Measurements from ENCODE around the gene ZNF286A.
A peak's percentile ranks its signal among the peaks of the same experiment; 100 is the strongest.

The ZNF286A gene

DNA sequence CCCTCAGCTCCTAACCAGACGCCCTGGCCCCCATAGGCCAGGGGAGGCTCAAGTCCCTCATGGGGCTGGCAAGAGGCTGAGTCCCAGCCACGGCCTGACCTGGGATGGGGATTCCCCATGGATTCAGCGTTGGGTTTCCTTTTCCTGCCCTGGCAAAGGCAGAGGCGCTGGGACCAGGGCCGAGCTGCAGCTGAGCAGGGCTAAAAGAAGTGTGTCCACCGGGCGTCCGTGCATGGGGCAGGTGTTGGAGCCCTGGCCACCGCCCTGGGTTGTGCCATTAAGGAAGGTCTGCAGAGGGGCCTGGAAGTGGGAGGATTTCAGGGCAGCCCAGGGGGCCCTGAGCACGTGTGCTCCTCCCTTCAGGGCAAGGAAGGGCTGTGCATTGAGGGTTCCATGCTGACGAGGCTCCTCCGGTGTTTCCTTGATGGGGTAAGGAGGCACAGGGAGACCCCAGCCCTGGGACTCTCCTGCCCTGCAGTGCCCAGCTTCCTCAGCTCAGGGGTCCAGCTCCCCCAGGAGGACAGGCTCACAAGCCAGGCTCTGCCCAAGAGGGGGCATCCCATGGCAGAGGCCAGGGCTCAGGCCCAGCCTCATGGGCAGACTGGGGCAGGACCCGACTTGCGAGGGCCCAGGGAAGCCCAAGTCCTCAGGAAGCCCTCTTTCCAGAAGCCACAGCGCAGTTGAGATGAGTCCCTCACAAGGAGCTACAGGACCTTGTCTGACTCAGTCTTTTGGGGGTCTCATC lies 42.7 kb downstream of the ZNF286A start:
- no peak overlapping the region for H4K12ac ChIP-seq (ENCODE audit: low read depth, low read length)
- no peak overlapping the region for H3K9ac ChIP-seq (ENCODE audit: low read length)
- H2BK12ac ChIP-seq (ENCODE audit: low read length) = no peak overlapping the region
- no peak overlapping the region for H2AFZ ChIP-seq (ENCODE audit: insufficient read depth, low read length, poor library complexity)
- no peak overlapping the region for H3K18ac ChIP-seq (ENCODE audit: low read length)
- no peak overlapping the region for H3K4ac ChIP-seq (ENCODE audit: low read depth, low read length)
- H3K4me2 ChIP-seq (ENCODE audit: low read length) = no peak overlapping the region
- H3K4me3 ChIP-seq (ENCODE audit: low read depth, low read length) = no peak overlapping the region
- H3K27me3 ChIP-seq (ENCODE audit: insufficient read depth, low read length) = no peaks in the 10 kb centered on the region
- no peak overlapping the region for H3K23ac ChIP-seq (ENCODE audit: low read length)
- no peaks in the 10 kb centered on the region for H3K36me3 ChIP-seq (ENCODE audit: control insufficient read depth in 1 of 2, insufficient read depth in 2 of 2, low read length in 2 of 2)
- DNase-seq = no peak
- no peaks in the 10 kb centered on the region for H3K9me3 ChIP-seq (ENCODE audit: insufficient read depth, low read depth, low read length)
- no peak overlapping the region for H3K14ac ChIP-seq (ENCODE audit: low read length)
- H4K91ac ChIP-seq (ENCODE audit: low read depth, low read length) = no peak overlapping the region
- no peak overlapping the region for H2BK120ac ChIP-seq (ENCODE audit: insufficient read depth, low read length, poor library complexity)
- no peak overlapping the region for H2BK5ac ChIP-seq (ENCODE audit: low read depth, low read length, poor library complexity)
- H2AK5ac ChIP-seq (ENCODE audit: low read length) = no peak overlapping the region
- no peaks in the 10 kb centered on the region for H3K79me1 ChIP-seq (ENCODE audit: low read length)
- no peak overlapping the region for H4K8ac ChIP-seq (ENCODE audit: low read depth, low read length)
- H3K79me2 ChIP-seq (ENCODE audit: control insufficient read depth, insufficient read depth, low read length, poor library complexity) = no peaks in the 10 kb centered on the region
- no peaks in the 10 kb centered on the region for H3K4me1 ChIP-seq (ENCODE audit: control insufficient read depth in 1 of 2, insufficient read depth in 2 of 2, low read length in 2 of 2)
- no CpG with 5 or more reads among the region's 15 CpGs for WGBS (ENCODE audit: extremely low coverage, insufficient coverage, insufficient read length)
- no peak overlapping the region for H3K27ac ChIP-seq (ENCODE audit: low read depth, low read length)

GRCh38 chr17:15742921-15743320 lies 43.4 kb downstream of the ZNF286A start:
- Histone ChIP-seq H3K23ac (ENCODE audit: low read length) (no peak overlapping the region), H3K4me3 (ENCODE audit: low read depth, low read length) (no peak overlapping the region), H3K4me1 (ENCODE audit: control insufficient read depth in 1 of 2, insufficient read depth in 2 of 2, low read length in 2 of 2) (no peaks in the 10 kb centered on the region), H2BK12ac (ENCODE audit: low read length) (no peak overlapping the region), H4K8ac (ENCODE audit: low read depth, low read length) (no peak overlapping the region), H3K18ac (ENCODE audit: low read length) (no peak overlapping the region), H4K12ac (ENCODE audit: low read depth, low read length) (no peak overlapping the region), H3K4me2 (ENCODE audit: low read length) (no peak overlapping the region), H3K27me3 (ENCODE audit: insufficient read depth, low read length) (no peaks in the 10 kb centered on the region), H3K36me3 (ENCODE audit: control insufficient read depth in 1 of 2, insufficient read depth in 2 of 2, low read length in 2 of 2) (no peaks in the 10 kb centered on the region), H3K79me2 (ENCODE audit: control insufficient read depth, insufficient read depth, low read length, poor library complexity) (no peaks in the 10 kb centered on the region), H2AK5ac (ENCODE audit: low read length) (no peak overlapping the region), H3K9ac (ENCODE audit: low read length) (no peak overlapping the region), H3K9me3 (ENCODE audit: insufficient read depth, low read depth, low read length) (no peaks in the 10 kb centered on the region), H2BK5ac (ENCODE audit: low read depth, low read length, poor library complexity) (no peak overlapping the region), H2BK120ac (ENCODE audit: insufficient read depth, low read length, poor library complexity) (no peak overlapping the region), H2AFZ (ENCODE audit: insufficient read depth, low read length, poor library complexity) (no peak overlapping the region), H4K91ac (ENCODE audit: low read depth, low read length) (no peak overlapping the region), H3K4ac (ENCODE audit: low read depth, low read length) (no peak overlapping the region), H3K14ac (ENCODE audit: low read length) (no peak overlapping the region), H3K79me1 (ENCODE audit: low read length) (no peaks in the 10 kb centered on the region), H3K27ac (ENCODE audit: low read depth, low read length) (no peak overlapping the region)
- no peak for DNase-seq
- WGBS (ENCODE audit: extremely low coverage, insufficient coverage, insufficient read length) = no CpG with 5 or more reads among the region's 7 CpGs

DNA sequence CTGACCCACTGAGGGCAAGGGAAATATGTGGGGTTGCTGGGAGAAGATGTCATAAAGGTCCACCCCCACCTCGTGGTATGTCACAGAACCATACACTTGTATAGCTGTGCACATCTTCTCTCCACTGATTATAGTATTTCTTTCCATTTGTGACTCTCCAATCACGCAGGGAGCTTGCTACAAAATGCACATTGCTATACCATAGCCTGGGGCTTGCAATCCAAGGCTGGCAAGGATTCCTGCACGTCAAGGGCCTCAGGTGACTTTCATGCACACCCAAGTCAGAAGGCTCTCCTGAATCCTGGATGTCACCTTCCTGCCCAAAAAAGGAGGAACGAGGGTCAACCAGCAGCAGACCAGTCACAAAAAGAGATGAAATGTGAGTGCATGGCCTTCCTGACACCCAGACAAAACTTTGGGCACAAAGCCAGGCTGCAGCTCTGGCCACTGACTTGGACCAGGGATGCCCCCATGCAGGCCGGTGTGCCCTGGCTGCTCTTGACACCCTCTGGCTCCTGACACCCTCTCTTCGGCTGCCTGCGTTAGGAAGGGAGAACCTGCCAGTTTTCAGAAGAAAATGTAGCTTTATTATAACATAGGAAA lies 44.6 kb downstream of the ZNF286A start:
- H2BK5ac ChIP-seq (ENCODE audit: low read depth, low read length, poor library complexity) = no peak overlapping the region
- no peak overlapping the region for H3K27ac ChIP-seq (ENCODE audit: low read depth, low read length)
- no peak overlapping the region for H3K4me2 ChIP-seq (ENCODE audit: low read length)
- H3K18ac ChIP-seq (ENCODE audit: low read length) = no peak overlapping the region
- no peak overlapping the region for H2BK12ac ChIP-seq (ENCODE audit: low read length)
- no peak overlapping the region for H2BK120ac ChIP-seq (ENCODE audit: insufficient read depth, low read length, poor library complexity)
- H2AFZ ChIP-seq (ENCODE audit: insufficient read depth, low read length, poor library complexity) = no peak overlapping the region
- WGBS (ENCODE audit: extremely low coverage, insufficient coverage, insufficient read length) = no CpG with 5 or more reads among the region's 7 CpGs
- no peak overlapping the region for H4K12ac ChIP-seq (ENCODE audit: low read depth, low read length)
- no peak overlapping the region for H3K4me3 ChIP-seq (ENCODE audit: low read depth, low read length)
- peak; percentile 77 to 91 for DNase-seq
- H4K8ac ChIP-seq (ENCODE audit: low read depth, low read length) = no peak overlapping the region
- H3K14ac ChIP-seq (ENCODE audit: low read length) = no peak overlapping the region
- no peak overlapping the region for H2AK5ac ChIP-seq (ENCODE audit: low read length)
- no peaks in the 10 kb centered on the region for H3K27me3 ChIP-seq (ENCODE audit: insufficient read depth, low read length)
- H3K9me3 ChIP-seq (ENCODE audit: insufficient read depth, low read depth, low read length) = no peaks in the 10 kb centered on the region
- H4K91ac ChIP-seq (ENCODE audit: low read depth, low read length) = no peak overlapping the region
- H3K4ac ChIP-seq (ENCODE audit: low read depth, low read length) = no peak overlapping the region
- H3K23ac ChIP-seq (ENCODE audit: low read length) = no peak overlapping the region
- H3K9ac ChIP-seq (ENCODE audit: low read length) = no peak overlapping the region
- H3K79me2 ChIP-seq (ENCODE audit: control insufficient read depth, insufficient read depth, low read length, poor library complexity) = no peaks in the 10 kb centered on the region
- no peaks in the 10 kb centered on the region for H3K36me3 ChIP-seq (ENCODE audit: control insufficient read depth in 1 of 2, insufficient read depth in 2 of 2, low read length in 2 of 2)
- no peaks in the 10 kb centered on the region for H3K79me1 ChIP-seq (ENCODE audit: low read length)
- H3K4me1 ChIP-seq (ENCODE audit: control insufficient read depth in 1 of 2, insufficient read depth in 2 of 2, low read length in 2 of 2) = no peaks in the 10 kb centered on the region

- Histone ChIP-seq H3K4me1 (ENCODE audit: control insufficient read depth in 1 of 2, insufficient read depth in 2 of 2, low read length in 2 of 2) (no peaks in the 10 kb centered on the region), H3K9me3 (ENCODE audit: insufficient read depth, low read depth, low read length) (no peaks in the 10 kb centered on the region), H4K8ac (ENCODE audit: low read depth, low read length) (no peak overlapping the region), H3K36me3 (ENCODE audit: control insufficient read depth in 1 of 2, insufficient read depth in 2 of 2, low read length in 2 of 2) (no peaks in the 10 kb centered on the region), H3K4me2 (ENCODE audit: low read length) (no peak overlapping the region), H2AFZ (ENCODE audit: insufficient read depth, low read length, poor library complexity) (no peak overlapping the region), H3K27me3 (ENCODE audit: insufficient read depth, low read length) (no peaks in the 10 kb centered on the region), H4K91ac (ENCODE audit: low read depth, low read length) (no peak overlapping the region), H3K14ac (ENCODE audit: low read length) (no peak overlapping the region), H3K27ac (ENCODE audit: low read depth, low read length) (no peak overlapping the region), H2AK5ac (ENCODE audit: low read length) (no peak overlapping the region), H3K79me1 (ENCODE audit: low read length) (no peaks in the 10 kb centered on the region), H3K4ac (ENCODE audit: low read depth, low read length) (no peak overlapping the region), H3K18ac (ENCODE audit: low read length) (no peak overlapping the region), H3K79me2 (ENCODE audit: control insufficient read depth, insufficient read depth, low read length, poor library complexity) (no peaks in the 10 kb centered on the region), H3K4me3 (ENCODE audit: low read depth, low read length) (no peak overlapping the region), H2BK12ac (ENCODE audit: low read length) (no peak overlapping the region), H2BK120ac (ENCODE audit: insufficient read depth, low read length, poor library complexity) (no peak overlapping the region), H2BK5ac (ENCODE audit: low read depth, low read length, poor library complexity) (no peak overlapping the region), H4K12ac (ENCODE audit: low read depth, low read length) (no peak overlapping the region), H3K9ac (ENCODE audit: low read length) (no peak overlapping the region), H3K23ac (ENCODE audit: low read length) (no peak overlapping the region)
- DNase-seq = peak in 1 of 2 donors; percentile 27
- no CpG with 5 or more reads among the region's 2 CpGs for WGBS (ENCODE audit: extremely low coverage, insufficient coverage, insufficient read length)
These were observed 45.3 kb downstream of the ZNF286A start for GRCh38 chr17:15744885-15745284.

Data from trophoblast cell (in vitro differentiated cells and primary cell).